Activated T-helper 1 cell treated with anti-CD3 and anti-CD28 coated beads, Interleukin-2, amount 50 U/mL, for 16 hours (primary cell): Measurements from ENCODE around the gene RANBP3L.
"Not testable (repeated sequence)": the region's sequence is repeated elsewhere in the genome, so short reads cannot be mapped to it uniquely, and the experiment has no call there.

ENCODE experiments used
- DNase-seq, 2 donors: peaks; one replicate each; pipeline ENCODE4 v3.0.0-alpha.2; 2020; ENCODE audit warnings: low read depth in 1 of 2, low spot score in 1 of 2

Gene RANBP3L

GRCh38 chr5:36285837-36286615, 15.7 kb downstream of the RANBP3L start:
- no peak for DNase-seq

GRCh38 chr5:36283775-36284174, 17.9 kb downstream of the RANBP3L start:
- not testable (repeated sequence) for DNase-seq

GRCh38 chr5:36281626-36282025, 20.1 kb downstream of the RANBP3L start:
- DNase-seq, result no peak

GRCh38 chr5:36279054-36279698, 22.5 kb downstream of the RANBP3L start:
- no peak for DNase-seq

- DNase-seq, result no peak
Measured at GRCh38 chr5:36277521-36278176, 24.1 kb downstream of the RANBP3L start.

- no peak for DNase-seq
Measured at GRCh38 chr5:36276864-36277263, 24.8 kb downstream of the RANBP3L start.

- no peak for DNase-seq
Measured at GRCh38 chr5:36273809-36274526, 27.7 kb downstream of the RANBP3L start.

GRCh38 chr5:36272136-36272690, 29.5 kb downstream of the RANBP3L start:
- no peak for DNase-seq

- DNase-seq, result no peak
Measured at GRCh38 chr5:36270876-36271575, 30.7 kb downstream of the RANBP3L start.

- no peak for DNase-seq
Measured at GRCh38 chr5:36270175-36270574, 31.5 kb downstream of the RANBP3L start.

GRCh38 chr5:36269478-36269877, 32.2 kb downstream of the RANBP3L start:
- DNase-seq, result no peak

- no peak for DNase-seq
Measured at GRCh38 chr5:36267905-36268304, 33.8 kb downstream of the RANBP3L start.

- no peak for DNase-seq
Measured at GRCh38 chr5:36264202-36264760, 37.4 kb downstream of the RANBP3L start.

GRCh38 chr5:36261186-36261585, 40.5 kb downstream of the RANBP3L start:
- DNase-seq, result no peak

- DNase-seq, result no peak
Measured at GRCh38 chr5:36253575-36253974, 48.1 kb downstream of the RANBP3L start.

- no peak for DNase-seq
Measured at GRCh38 chr5:36252722-36253365, 48.9 kb downstream of the RANBP3L start.

- no peak for DNase-seq
Measured at GRCh38 chr5:36251218-36251617, 50.5 kb downstream of the RANBP3L start.

- DNase-seq, result no peak
Measured at GRCh38 chr5:36250427-36250826, 51.3 kb downstream of the RANBP3L start.

GRCh38 chr5:36246036-36246800, 55.5 kb downstream of the RANBP3L start:
- DNase-seq, result no peak
